GM12872 (cell line): ENCODE data around the gene ATRX.

Experiments
- CTCF ChIP-seq: IDR thresholded peaks from 3 replicates; pipeline ENCODE4 v1.5.1; 2011; ENCODE audit warnings: low read depth, mild to moderate bottlenecking, low read length, moderate library complexity; ENCODE audit not compliant: insufficient read depth

ATRX gene

GRCh38 chrX:77484045-77484444 is 302.0 kb downstream of the ATRX start:
- TF ChIP-seq CTCF, result no peak

- no peak for TF ChIP-seq CTCF
These were observed 330.6 kb downstream of the ATRX start for GRCh38 chrX:77455437-77455836.
